Bronchial epithelial cell (primary cell): Measurements from ENCODE around the gene ARID1A. TPM values are rescaled to one million over a fixed set of nuclear protein-coding genes. Genes with fewer than 3 reads are reported as not detected.

Experiments
- DNase-seq: peaks from one replicate; pipeline ENCODE4 v3.0.0-alpha.2; 2010; ENCODE audit warnings: low read depth
- FAIRE-seq: peaks from 2 replicates; lab custom pipeline; 2011; peaks lifted over from hg19 to GRCh38; lab: Jason Lieb, UNC
- H3K27me3 ChIP-seq: 2 replicates; pipeline ENCODE4 v1.5.1; 2011; ENCODE audit warnings: low read length; ENCODE audit not compliant: control insufficient read depth, insufficient read depth
- H3K36me3 ChIP-seq: 2 replicates; pipeline ENCODE4 v1.5.1; 2011; ENCODE audit warnings: low read length; ENCODE audit not compliant: control insufficient read depth, insufficient read depth
- H3K4me3 ChIP-seq: 2 replicates; pipeline ENCODE4 v1.5.1; 2011; ENCODE audit warnings: mild to moderate bottlenecking, low read depth, low read length, control low read depth
- CTCF ChIP-seq: IDR thresholded peaks from 2 replicates; pipeline ENCODE4 v1.5.1; 2011; ENCODE audit warnings: mild to moderate bottlenecking, moderate library complexity, low read length, control low read depth, inconsistent platforms; ENCODE audit not compliant: insufficient read depth, severe bottlenecking
- total RNA-seq: library from RNA; depleted of rRNA; stranded (reverse); fragments of >200 nt; gene quantifications from 2 replicates; pipeline ENCODE4 v1.2.1, GENCODE V29; 2014

Gene ARID1A
- total RNA-seq, 1 donor from 2014 or later: 8.7 TPM

GRCh38 chr1:26752519-26752918, 56.7 kb downstream of the ARID1A start:
- TF ChIP-seq CTCF: no peak
- no peak overlapping the region for H3K4me3 ChIP-seq
- FAIRE-seq (no peak), DNase-seq (no peak)
- no peaks in the 10 kb centered on the region for H3K27me3 ChIP-seq
- peaks cover 9% of the 10 kb centered on the region for H3K36me3 ChIP-seq

- H3K27me3 ChIP-seq: no peaks in the 10 kb centered on the region
- DNase-seq (peak; percentile 85), FAIRE-seq (no peak)
- H3K4me3 ChIP-seq: no peak overlapping the region
- peaks cover 15% of the 10 kb centered on the region for H3K36me3 ChIP-seq
- TF ChIP-seq CTCF: no peak
Measured at GRCh38 chr1:26754086-26754874, 58.5 kb downstream of the ARID1A start.

GRCh38 chr1:26758358-26758757, 62.5 kb downstream of the ARID1A start:
- DNase-seq (no peak), FAIRE-seq (no peak)
- no peak for TF ChIP-seq CTCF
- Histone ChIP-seq H3K27me3 (no peaks in the 10 kb centered on the region), H3K4me3 (no peak overlapping the region), H3K36me3 (peaks cover 22% of the 10 kb centered on the region)

GRCh38 chr1:26759531-26759930, 63.7 kb downstream of the ARID1A start:
- peaks cover 24% of the 10 kb centered on the region for H3K36me3 ChIP-seq
- FAIRE-seq: no peak
- H3K27me3 ChIP-seq: no peaks in the 10 kb centered on the region
- no peak for TF ChIP-seq CTCF
- DNase-seq: no peak
- H3K4me3 ChIP-seq: no peak overlapping the region

- no peaks in the 10 kb centered on the region for H3K27me3 ChIP-seq
- no peak for FAIRE-seq
- H3K4me3 ChIP-seq: no peak overlapping the region
- DNase-seq: no peak
- H3K36me3 ChIP-seq: peaks cover 26% of the 10 kb centered on the region
- peak; percentile 14 for TF ChIP-seq CTCF
Measured at GRCh38 chr1:26761217-26761616, 65.4 kb downstream of the ARID1A start.
